Lower leg skin (tissue), 3 donors: ENCODE data around the gene RBMXL3.

Experiments
- POLR2A ChIP-seq, 2 donors: fragments of 450-650 bp; IDR thresholded peaks; one replicate each; pipeline ENCODE4 v1.6.1; 2016 to 2017; ENCODE audit warnings: antibody characterized with exemption in 2 of 2, mild to moderate bottlenecking in 1 of 2, moderate library complexity in 1 of 2
- TF ChIP-seq, protein P1 (sequence below), 3 donors: fragments of 450-650 bp; IDR thresholded peaks; one replicate each; pipeline ENCODE4 v1.5.1; 2016; ENCODE audit warnings: antibody characterized with exemption in 3 of 3, mild to moderate bottlenecking in 3 of 3, moderate library complexity in 2 of 3

DNA sequence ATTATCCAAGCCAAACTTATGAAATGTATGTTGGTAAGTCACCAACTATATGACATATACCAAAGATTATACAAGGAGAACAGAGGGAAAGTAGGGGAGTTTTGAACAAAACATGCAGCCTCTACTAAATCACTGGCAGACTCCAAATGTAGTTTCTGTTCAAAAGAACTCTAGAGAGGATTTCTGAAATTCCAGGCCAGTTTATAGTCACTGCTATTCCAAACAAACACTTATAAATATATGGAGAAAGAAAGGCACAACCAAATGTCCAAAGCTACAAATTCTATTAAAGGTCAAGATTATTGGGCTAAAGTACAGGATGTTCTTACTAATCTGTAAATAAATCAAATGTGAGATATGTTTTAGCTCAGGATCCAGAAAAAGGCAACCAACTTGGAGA lies 47.4 kb downstream of the RBMXL3 start:
- TF ChIP-seq POLR2A (IDR thresholded peaks at IDR 0.05): no peak
- TF ChIP-seq, protein P1, sequence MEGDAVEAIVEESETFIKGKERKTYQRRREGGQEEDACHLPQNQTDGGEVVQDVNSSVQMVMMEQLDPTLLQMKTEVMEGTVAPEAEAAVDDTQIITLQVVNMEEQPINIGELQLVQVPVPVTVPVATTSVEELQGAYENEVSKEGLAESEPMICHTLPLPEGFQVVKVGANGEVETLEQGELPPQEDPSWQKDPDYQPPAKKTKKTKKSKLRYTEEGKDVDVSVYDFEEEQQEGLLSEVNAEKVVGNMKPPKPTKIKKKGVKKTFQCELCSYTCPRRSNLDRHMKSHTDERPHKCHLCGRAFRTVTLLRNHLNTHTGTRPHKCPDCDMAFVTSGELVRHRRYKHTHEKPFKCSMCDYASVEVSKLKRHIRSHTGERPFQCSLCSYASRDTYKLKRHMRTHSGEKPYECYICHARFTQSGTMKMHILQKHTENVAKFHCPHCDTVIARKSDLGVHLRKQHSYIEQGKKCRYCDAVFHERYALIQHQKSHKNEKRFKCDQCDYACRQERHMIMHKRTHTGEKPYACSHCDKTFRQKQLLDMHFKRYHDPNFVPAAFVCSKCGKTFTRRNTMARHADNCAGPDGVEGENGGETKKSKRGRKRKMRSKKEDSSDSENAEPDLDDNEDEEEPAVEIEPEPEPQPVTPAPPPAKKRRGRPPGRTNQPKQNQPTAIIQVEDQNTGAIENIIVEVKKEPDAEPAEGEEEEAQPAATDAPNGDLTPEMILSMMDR (IDR thresholded peaks at IDR 0.05): no peak
